Neuron (in vitro differentiated cells): ENCODE measurements around the gene ZSCAN5A.
"Not testable (repeated sequence)": the region's sequence is repeated elsewhere in the genome, so short reads cannot be mapped to it uniquely, and the experiment has no call there.

Experiments
- H2AFZ ChIP-seq: one replicate; pipeline ENCODE4 v1.6.1; 2013; ENCODE audit warnings: low read depth, mild to moderate bottlenecking, inconsistent platforms, low read length, moderate library complexity
- H3K27me3 ChIP-seq: one replicate; pipeline ENCODE4 v1.6.1; 2013; ENCODE audit warnings: low read length; ENCODE audit not compliant: insufficient read depth
- H3K36me3 ChIP-seq: one replicate; pipeline ENCODE4 v1.6.1; 2013; ENCODE audit warnings: low read length; ENCODE audit not compliant: insufficient read depth
- H3K4me1 ChIP-seq: one replicate; pipeline ENCODE4 v1.6.1; 2013; ENCODE audit warnings: low read length; ENCODE audit not compliant: insufficient read depth
- H3K4me3 ChIP-seq: 2 replicates; pipeline ENCODE4 v1.5.1; 2013; ENCODE audit warnings: mild to moderate bottlenecking, low read length, moderate library complexity
- H3K9me3 ChIP-seq: one replicate; pipeline ENCODE4 v1.6.1; 2013; ENCODE audit warnings: low read length

The ZSCAN5A gene

GRCh38 chr19:56207581-56207980 lies 107.1 kb downstream of the ZSCAN5A start:
- H3K9me3 ChIP-seq, H3K4me3 ChIP-seq, H2AFZ ChIP-seq: not testable (repeated sequence)

GRCh38 chr19:56201973-56202372 lies 112.7 kb downstream of the ZSCAN5A start, which contains the start of gene ZSCAN5C:
Gene ZSCAN5C (plus strand): TSS chr19:56202273. CDS start chr19:56205914, 3,641 bp downstream.
- Histone ChIP-seq H3K36me3 (no peaks in the 10 kb centered on the region), H3K4me3 (no peak within 1 kb of the TSS), H2AFZ (no peak within 1 kb of the TSS), H3K4me1 (no peaks in the 10 kb centered on the region), H3K27me3 (no peaks in the 10 kb centered on the region), H3K9me3 (no peaks in the 10 kb centered on the region)

More at GRCh38 chr19:56207581-56207980, 107.1 kb downstream of the ZSCAN5A start:
- H3K27me3 ChIP-seq, H3K4me1 ChIP-seq, H3K36me3 ChIP-seq: not testable (repeated sequence)

DNA sequence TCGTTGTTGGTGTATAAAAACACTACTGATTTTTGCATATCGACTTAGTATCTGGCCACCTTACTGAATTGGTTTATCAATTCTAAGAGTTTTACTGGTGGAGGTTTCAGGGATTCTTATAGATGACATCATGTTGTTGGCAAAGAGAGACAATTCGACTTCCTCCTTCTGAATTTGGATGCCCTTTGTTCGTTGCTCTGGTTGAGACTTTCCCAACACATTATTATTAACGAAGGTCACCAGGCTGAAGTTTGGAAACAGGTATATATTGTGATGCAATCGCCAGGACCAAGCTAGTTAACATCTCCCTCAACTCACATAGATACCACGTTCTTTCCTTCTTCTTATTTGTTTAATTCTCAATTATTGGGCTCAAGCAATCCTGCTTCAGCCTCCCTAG lies 115.0 kb downstream of the ZSCAN5A start:
- no peaks in the 10 kb centered on the region for H3K36me3 ChIP-seq
- H3K4me3 ChIP-seq = no peak overlapping the region
- no peaks in the 10 kb centered on the region for H3K9me3 ChIP-seq
- no peaks in the 10 kb centered on the region for H3K4me1 ChIP-seq
- no peaks in the 10 kb centered on the region for H3K27me3 ChIP-seq
- H2AFZ ChIP-seq = no peak overlapping the region

DNA sequence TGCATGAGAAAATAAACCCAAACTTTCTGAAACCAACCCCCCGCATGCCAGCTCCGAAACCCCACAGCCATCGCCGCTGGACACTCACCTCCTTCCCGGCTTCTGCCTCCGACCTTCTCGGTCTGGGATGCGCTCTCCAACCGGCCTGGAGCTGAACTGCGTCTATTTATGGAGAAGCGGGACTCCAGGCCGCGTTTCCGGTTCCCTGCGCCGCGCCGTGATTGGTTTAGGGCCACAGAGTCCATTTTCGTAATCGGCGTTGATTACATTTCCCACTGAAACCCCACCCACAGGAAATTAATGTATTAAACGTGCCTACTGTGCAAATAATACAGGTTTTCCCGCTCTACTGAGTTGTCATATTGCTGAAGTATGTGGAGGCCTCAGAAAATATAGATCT lies 117.0 kb downstream of the ZSCAN5A start, which contains the start of gene ZSCAN5B:
ZSCAN5B (minus strand) TSS at position 138 of the 400 bp plus-strand sequence. CDS start 4,731 bp downstream, outside the sequence.
- H3K27me3 ChIP-seq, H2AFZ ChIP-seq, H3K4me1 ChIP-seq, H3K36me3 ChIP-seq, H3K4me3 ChIP-seq, H3K9me3 ChIP-seq: not testable (repeated sequence)

DNA sequence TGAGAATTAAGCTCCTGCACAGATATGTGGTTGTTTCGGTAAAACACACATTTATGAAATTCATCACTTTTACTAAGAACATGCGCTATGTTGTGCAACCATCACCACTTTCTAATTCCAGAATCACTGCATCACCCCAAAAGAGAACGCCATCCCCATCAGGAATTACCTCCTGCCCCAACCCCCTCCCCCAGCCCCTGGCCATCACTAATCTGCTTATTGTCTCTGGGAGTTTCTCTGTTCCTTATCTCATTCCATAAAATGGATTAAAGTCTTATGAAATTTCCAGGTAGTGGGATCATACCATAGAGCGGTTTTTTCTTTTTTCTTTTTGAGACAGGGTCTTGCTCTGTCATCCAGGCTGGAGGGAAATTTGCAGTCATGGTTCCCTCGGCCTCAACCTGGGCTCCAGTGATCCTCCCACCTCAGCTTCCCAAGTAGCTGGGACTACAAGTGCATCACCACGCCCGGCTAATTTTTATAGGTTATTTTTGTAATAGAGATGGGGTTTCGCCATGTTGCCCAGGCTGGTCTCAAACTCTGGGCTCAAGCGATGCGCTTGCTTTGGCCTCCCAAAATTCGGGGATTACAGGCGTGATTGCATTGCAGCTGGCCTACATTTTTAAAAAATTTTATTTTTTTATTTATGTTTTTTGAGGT lies 120.5 kb downstream of the ZSCAN5A start:
- Histone ChIP-seq H3K27me3 (peaks cover 3% of the 10 kb centered on the region), H3K36me3 (no peaks in the 10 kb centered on the region), H2AFZ (no peak overlapping the region), H3K9me3 (no peaks in the 10 kb centered on the region), H3K4me1 (no peaks in the 10 kb centered on the region), H3K4me3 (no peak overlapping the region)

- Histone ChIP-seq H3K9me3 (no peaks in the 10 kb centered on the region), H3K27me3 (peaks cover 3% of the 10 kb centered on the region)
Observed at GRCh38 chr19:56191711-56192110, 122.9 kb downstream of the ZSCAN5A start.

GRCh38 chr19:56191115-56191514 lies 123.5 kb downstream of the ZSCAN5A start:
- no peak overlapping the region for H3K4me3 ChIP-seq
- H3K27me3 ChIP-seq = peaks cover 3% of the 10 kb centered on the region
- H2AFZ ChIP-seq = no peak overlapping the region
- H3K36me3 ChIP-seq = no peaks in the 10 kb centered on the region
- no peaks in the 10 kb centered on the region for H3K4me1 ChIP-seq
- H3K9me3 ChIP-seq = no peaks in the 10 kb centered on the region

More at GRCh38 chr19:56191711-56192110, 122.9 kb downstream of the ZSCAN5A start:
- no peaks in the 10 kb centered on the region for H3K36me3 ChIP-seq
- no peaks in the 10 kb centered on the region for H3K4me1 ChIP-seq
- H2AFZ ChIP-seq = no peak overlapping the region
- no peak overlapping the region for H3K4me3 ChIP-seq

DNA sequence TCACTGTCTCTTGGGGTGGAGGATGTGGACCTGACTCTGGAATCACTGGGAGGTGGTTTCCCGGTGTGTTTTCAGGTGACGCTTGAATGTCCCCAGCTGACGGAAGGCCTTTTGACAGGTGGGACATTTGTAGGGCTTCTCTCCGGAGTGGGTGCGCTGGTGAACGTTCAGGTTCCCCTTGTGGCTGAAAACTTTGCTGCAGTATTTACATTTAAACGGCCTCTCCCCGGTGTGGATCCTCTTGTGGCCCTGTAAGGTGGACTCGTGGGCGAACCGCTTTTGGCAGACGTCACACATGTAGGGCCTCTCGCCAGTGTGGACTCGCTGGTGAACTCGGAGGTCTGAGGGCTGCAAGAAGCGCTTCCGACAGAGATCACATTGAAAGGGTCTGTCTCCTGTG lies 124.9 kb downstream of the ZSCAN5A start:
- no peak overlapping the region for H3K4me3 ChIP-seq
- no peak overlapping the region for H2AFZ ChIP-seq
- H3K27me3 ChIP-seq = peaks cover 3% of the 10 kb centered on the region
- no peaks in the 10 kb centered on the region for H3K9me3 ChIP-seq
- no peaks in the 10 kb centered on the region for H3K4me1 ChIP-seq
- no peaks in the 10 kb centered on the region for H3K36me3 ChIP-seq

GRCh38 chr19:56177564-56178243 lies 136.9 kb downstream of the ZSCAN5A start:
- Histone ChIP-seq H3K36me3 (no peaks in the 10 kb centered on the region), H3K4me1 (peaks cover 8% of the 10 kb centered on the region), H2AFZ (no peak overlapping the region), H3K27me3 (no peaks in the 10 kb centered on the region), H3K9me3 (no peaks in the 10 kb centered on the region), H3K4me3 (no peak overlapping the region)

- peaks cover 8% of the 10 kb centered on the region for H3K4me1 ChIP-seq
- H3K4me3 ChIP-seq = no peak overlapping the region
- H3K9me3 ChIP-seq = no peaks in the 10 kb centered on the region
- H3K36me3 ChIP-seq = no peaks in the 10 kb centered on the region
- no peaks in the 10 kb centered on the region for H3K27me3 ChIP-seq
- H2AFZ ChIP-seq = no peak overlapping the region
Observed at GRCh38 chr19:56176881-56177280, 137.8 kb downstream of the ZSCAN5A start.

DNA sequence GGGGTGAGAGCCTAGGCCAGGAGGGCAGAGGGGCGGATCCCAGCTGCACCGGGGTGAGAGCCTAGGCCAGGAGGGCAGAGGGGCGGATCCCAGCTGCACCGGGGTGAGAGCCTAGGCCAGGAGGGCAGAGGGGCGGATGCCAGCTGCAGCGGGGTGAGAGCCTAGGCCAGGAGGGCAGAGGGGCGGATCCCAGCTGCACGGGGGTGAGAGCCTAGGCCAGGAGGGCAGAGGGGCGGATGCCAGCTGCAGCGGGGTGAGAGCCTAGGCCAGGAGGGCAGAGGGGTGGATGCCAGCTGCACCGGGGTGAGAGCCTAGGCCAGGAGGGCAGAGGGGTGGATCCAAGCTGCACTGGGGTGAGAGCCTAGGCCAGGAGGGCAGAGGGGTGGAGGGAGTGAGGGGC lies 138.3 kb downstream of the ZSCAN5A start:
- not testable (repeated sequence) for H3K4me1 ChIP-seq, H3K27me3 ChIP-seq, H2AFZ ChIP-seq, H3K36me3 ChIP-seq, H3K4me3 ChIP-seq, H3K9me3 ChIP-seq

- not testable (repeated sequence) for H3K36me3 ChIP-seq, H3K4me3 ChIP-seq, H3K4me1 ChIP-seq, H3K27me3 ChIP-seq, H2AFZ ChIP-seq, H3K9me3 ChIP-seq
Observed at GRCh38 chr19:56175861-56176307, 138.8 kb downstream of the ZSCAN5A start, which contains the start of gene GALP. Gene GALP (plus strand): TSS chr19:56176008. CDS start chr19:56177109, 1,101 bp downstream.

DNA sequence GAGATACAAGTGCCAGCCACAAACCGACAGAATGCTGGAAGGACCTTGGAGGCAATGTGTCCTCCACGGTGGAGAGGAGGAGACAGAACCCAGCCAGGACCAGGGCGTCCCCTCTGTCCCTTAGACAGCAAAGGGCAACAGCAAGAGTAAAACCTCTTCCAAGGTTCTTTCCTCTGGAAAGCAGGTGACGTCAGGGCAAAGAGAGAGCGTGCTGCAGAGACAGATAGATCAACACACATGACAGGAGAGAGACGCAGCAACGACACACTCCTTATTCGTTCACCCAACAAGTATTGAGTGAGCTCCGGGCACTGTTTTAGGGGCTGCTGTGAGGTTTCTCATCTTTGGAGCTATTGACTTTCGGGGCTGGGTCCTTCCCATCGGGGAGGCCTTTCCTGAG lies 140.1 kb downstream of the ZSCAN5A start:
- H3K9me3 ChIP-seq = no peaks in the 10 kb centered on the region
- H3K27me3 ChIP-seq = no peaks in the 10 kb centered on the region

More for the DNA sequence above, 140.1 kb downstream of the ZSCAN5A start:
- Histone ChIP-seq H3K4me1 (peaks cover 8% of the 10 kb centered on the region), H3K4me3 (no peak overlapping the region), H3K36me3 (no peaks in the 10 kb centered on the region), H2AFZ (no peak overlapping the region)
